GF-D8 (cell line): Measurements from ENCODE around the gene MYL6B.
"Not testable (repeated sequence)": the region's sequence is repeated elsewhere in the genome, so short reads cannot be mapped to it uniquely, and the experiment has no call there.

Experiments
- DNase-seq: peaks from one replicate; lab custom pipeline; 2025; lab: John Stamatoyannopoulos, UW

Gene MYL6B

DNA sequence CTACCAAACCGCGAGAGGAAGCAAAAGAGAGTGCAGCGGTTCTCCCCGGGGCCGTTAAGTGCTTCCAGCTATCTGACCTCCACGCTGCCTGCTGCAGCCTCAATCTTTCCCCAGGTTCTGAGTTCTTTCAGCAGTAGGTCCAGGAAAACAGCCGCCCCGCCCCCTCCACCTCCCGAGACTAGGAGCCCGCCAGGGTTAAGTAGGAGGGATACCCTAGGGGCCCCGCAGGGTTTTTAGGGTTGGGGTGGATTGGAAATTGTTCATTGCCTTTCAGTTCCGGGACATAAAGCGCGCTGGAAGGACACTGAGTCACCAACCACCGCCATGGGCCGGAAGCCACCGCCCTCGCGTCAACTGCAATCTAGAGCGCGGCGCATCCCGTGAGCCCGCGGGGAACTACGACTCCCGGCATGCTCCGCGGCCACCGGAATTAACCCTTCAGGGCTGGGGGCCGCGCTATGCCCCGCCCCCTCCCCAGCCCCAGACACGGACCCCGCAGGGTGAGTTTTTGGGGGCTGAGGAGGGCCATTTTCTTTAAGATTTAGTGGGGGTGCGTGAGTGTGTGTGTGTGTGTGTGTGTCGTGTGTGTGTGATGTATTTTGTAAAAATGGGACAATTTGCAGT is at the start of gene MYL6B:
Gene MYL6B, plus strand, starts transcription at position 456 of the 624 bp plus-strand sequence. CDS start 1,332 bp downstream, outside the sequence.
- DNase-seq = peak; percentile 64

DNA sequence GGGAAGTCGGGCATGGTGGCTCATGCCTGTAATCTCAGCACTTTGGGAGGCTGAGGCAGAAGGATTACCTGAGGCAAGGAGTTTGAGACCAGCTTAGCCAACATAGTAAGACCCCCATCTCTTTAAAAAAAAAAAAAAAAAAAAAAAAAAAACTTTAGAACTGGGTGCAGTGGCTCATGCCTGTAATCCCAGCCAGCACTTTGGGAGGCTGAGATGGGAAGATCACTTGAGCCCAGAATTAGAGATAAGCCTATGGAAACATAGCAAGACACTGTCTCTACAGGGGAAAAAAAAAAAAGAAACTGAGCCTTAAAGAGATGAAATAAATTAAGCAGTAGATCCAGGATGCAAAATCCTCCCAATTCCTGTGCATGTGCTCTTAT is 49.7 kb upstream of the MYL6B start:
- DNase-seq = no peak

DNA sequence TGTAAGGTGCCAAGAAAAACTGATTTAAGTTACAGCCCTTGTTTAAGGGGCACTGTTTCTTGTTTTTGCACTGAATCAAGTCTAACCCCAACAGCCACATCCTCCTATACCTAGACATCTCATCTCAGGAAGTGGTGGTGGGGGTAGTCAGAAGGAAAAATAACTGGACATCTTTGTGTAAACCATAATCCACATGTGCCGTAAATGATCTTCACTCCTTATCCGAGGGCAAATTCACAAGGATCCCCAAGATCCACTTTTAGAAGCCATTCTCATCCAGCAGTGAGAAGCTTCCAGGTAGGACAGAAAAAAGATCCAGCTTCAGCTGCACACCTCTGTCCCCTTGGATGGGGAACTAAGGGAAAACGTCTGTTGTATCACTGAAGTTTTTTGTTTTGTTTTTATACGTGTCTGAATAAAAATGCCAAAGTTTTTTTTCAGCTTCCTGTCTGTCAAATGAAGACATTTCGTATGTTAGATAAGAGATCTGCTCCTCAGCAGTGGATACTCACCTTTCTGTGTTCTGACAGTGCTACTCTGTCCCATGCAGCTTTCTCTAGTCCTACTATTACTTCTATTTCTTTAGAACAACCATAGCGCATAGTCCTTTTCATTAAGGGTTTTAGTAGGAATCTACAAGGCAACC is 49.2 kb upstream of the MYL6B start:
- DNase-seq = no peak

DNA sequence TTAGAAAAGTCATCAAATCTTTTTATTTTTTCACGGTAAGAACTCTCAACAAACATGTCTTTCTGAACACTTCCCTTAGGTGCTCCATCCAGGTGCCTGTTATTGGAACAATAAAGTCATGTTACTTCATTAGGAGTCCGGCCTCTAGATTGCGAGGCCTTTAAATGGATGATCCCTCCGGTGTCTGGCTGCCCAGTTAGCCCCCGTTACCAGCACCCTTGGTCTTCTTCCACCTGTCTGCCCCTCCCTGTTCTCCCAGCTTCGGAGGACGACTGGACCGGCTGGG is 48.6 kb upstream of the MYL6B start:
- no peak for DNase-seq

DNA sequence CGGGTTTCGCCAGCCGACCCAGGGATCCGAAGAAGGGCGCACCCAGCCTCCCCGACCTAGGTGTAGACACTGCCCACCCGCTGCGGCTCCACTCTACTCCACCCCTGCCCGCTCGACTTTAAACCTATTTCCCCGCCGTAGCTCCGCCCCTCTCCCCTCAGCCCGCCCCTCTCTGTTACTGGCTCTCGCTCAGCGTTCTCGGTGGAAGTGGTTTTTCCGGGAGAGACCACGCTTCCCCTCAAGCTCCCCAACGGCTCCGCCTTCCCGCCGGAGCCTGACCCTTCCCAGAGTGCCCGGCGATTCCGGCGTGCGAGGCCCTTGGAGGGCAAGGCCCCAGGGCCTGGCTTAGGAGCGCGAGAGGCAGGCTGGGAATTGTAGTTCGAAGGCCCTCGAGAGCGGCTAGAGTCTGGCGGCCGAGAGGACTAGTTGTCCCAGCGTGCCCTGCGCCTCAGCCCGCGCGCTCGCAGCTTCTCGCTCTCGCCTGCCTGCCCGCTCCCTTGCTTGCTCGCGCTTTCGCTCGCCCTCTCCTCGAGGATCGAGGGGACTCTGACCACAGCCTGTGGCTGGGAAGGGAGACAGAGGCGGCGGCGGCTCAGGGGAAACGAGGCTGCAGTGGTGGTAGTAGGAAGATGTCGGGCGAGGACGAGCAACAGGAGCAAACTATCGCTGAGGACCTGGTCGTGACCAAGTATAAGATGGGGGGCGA is 48.1 kb upstream of the MYL6B start, which contains the start of gene PA2G4:
Gene PA2G4, plus strand, starts transcription at position 451 of the 706 bp plus-strand sequence. Its CDS starts 179 bp downstream, at position 630.
- peak; percentile 97 for DNase-seq

DNA sequence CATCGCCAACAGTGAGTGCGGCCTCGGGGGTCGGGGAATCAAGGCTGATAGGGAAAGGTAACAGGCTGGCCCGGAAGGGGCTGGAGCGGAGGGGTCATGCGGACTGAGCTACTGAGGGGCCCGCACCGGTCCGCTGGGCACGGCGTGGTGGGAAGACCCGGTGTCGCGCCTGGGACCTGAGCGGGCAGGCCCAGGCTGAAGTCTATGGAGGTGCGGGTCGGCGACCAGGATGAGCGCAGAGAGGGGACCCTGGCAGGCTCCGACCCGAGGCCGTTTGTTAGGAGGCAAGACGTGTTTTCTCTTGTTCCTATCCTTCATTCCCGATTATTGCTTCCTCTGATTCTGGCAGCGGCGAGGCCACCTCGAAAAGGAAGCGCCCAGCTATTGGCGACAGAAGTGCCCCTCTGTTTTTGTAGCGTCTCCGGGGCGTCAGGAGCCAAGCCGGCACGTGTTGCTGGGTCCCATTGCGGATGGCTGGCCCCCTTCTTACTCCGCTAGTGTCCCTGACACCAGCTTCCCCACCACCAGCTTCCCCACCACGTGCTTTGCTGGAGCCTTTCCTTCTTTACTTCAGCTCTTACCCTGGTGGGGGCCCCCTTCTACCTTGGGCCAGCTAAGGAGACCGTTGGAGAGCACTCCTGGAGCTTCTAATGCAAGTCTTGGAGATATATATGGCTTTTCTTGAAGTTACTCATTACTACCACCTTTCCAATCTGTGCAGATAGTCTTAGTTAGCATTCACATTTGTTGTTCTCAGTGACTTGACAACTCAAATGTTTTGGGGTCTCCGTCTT is 47.4 kb upstream of the MYL6B start:
- DNase-seq = peak; percentile 24

DNA sequence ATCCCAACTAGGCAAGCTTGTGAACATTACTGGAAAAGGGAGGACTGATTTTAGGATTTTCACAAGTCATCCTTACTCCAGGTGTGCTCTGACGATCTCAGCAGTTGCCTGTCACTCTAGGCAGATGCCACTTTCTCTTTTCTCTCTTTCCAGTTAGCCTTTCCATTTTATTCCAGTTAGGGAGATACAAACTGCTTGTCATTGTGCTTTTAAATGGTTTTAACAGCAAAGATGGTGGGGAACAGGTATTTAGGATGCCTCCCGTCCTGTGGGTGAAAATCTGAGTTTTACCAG is 46.8 kb upstream of the MYL6B start:
- DNase-seq = no peak

DNA sequence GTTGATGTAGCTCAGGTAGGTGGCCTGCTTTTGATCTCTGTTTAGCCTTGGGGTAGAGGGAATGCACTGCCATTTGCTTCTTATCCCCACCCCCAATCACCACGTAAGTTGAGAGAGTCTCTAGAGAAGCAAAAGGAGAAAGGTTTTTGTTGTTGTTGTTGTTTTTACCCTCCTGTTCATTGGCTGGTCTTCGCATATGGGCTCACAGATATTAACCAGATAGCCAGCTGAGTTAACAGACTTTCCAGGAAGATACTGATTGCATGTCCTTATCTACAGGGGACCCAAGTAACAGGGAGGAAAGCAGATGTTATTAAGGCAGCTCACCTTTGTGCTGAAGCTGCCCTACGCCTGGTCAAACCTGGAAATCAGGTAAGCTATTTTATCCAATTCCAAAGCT is 45.1 kb upstream of the MYL6B start:
- DNase-seq = no peak

DNA sequence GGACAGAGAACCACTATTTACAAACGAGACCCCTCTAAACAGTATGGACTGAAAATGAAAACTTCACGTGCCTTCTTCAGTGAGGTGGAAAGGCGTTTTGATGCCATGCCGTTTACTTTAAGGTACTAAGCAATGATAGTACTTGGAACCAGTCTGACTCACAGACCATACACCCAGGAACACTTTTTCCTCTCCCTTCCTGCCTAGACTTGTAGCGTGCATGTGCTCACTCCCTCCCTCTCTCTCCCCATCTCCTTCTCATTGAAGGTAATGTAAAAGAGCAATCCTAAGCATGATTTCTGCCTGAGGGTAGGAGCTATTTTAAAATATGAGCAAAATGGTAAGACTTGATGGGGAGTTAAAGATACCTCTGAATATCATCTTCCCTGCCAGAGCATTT is 41.8 kb upstream of the MYL6B start:
- no peak for DNase-seq

DNA sequence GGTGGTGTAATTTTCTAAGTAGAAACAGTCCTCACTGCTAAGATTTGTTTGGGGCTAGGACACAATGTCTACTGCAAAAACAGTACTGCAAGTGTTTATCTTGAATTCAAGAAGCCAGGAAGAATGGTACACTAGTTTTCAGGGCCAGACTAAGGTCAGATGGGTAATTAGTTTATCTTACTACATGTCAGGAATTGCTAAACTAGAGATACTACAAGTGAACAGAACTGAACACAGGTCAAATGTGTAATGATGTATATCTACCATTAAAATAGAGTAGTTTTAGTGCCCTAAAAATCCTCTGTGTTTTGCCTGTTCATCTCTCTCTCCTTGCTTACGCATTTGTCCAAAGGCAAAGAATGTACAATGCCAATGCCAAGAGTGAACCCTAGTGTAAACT is 38.3 kb upstream of the MYL6B start:
- DNase-seq = no peak

DNA sequence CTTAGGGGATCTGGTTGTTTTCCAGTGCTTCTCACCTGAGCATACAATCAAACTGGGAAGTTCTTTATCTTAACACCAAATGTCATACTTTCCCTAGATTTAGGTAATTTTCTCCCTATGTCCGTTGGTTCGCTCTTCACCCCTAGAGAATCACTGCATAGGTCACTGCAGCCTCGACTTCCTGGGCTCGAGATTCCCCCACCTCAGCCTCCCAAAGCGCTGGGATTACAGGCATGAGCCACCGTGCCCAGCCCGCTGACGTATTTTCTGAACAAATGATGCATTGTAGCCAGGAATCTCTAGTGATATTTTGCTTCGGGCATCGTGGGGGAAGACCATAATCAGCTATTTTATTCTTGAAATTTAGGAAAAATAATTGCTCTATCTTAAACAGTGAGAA is 37.1 kb upstream of the MYL6B start:
- DNase-seq = no peak

DNA sequence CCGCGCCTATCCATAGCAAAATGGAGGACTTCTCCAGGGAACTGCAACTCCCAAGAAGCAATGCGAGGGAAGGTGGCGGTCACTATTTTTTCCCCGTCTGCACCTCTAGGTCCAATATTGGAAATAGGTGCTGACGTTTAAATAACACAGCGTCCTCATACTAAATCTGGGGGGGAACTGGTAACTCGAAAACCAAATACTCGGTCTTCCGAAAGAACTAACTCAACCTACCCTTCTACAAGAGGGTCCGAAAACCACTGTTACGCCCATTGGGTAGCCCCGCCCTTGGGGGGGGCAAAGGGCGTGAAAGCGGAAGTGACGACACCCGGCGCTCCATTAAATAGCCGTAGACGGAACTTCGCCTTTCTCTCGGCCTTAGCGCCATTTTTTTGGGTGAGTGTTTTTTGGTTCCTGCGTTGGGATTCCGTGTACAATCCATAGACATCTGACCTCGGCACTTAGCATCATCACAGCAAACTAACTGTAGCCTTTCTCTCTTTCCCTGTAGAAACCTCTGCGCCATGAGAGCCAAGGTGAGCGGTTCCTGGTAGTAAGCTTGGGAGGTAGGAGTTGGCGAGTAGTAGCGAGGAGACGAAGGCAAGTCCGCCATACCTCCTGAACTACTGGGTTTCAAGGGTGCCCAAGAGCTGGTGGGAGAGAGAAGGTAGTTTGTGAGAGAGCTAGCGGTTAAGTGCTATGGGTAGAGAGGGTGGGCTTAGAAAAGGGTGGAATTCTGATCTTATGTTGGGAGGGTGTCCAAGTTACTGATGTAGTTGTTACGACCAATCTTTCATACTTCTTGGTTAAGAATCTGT is 35.9 kb upstream of the MYL6B start, which contains the start of gene RPL41:
Gene RPL41, plus strand, starts transcription at position 367 of the 815 bp plus-strand sequence.
- DNase-seq = peak; percentile 73

DNA sequence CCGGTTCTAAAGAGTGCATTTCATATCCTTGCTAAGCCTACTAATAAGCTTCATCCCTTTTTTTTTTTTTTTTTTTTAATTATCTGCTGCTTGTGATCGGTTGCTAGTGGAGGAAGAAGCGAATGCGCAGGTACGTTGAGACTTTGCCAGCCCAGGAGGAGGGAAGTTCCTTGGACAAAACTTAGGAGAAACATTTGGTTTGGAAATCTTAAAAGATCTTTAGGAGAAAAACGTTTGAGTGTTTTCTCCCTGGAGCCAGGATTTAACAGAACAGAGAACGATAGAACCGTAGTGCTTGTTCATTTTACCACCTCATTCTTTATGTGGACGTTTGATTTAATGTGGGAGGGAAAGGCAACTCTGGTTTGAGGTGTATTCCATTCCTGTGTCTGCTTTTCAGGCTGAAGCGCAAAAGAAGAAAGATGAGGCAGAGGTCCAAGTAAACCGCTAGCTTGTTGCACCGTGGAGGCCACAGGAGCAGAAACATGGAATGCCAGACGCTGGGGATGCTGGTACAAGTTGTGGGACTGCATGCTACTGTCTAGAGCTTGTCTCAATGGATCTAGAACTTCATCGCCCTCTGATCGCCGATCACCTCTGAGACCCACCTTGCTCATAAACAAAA is 35.2 kb upstream of the MYL6B start:
- DNase-seq = not testable (repeated sequence)

DNA sequence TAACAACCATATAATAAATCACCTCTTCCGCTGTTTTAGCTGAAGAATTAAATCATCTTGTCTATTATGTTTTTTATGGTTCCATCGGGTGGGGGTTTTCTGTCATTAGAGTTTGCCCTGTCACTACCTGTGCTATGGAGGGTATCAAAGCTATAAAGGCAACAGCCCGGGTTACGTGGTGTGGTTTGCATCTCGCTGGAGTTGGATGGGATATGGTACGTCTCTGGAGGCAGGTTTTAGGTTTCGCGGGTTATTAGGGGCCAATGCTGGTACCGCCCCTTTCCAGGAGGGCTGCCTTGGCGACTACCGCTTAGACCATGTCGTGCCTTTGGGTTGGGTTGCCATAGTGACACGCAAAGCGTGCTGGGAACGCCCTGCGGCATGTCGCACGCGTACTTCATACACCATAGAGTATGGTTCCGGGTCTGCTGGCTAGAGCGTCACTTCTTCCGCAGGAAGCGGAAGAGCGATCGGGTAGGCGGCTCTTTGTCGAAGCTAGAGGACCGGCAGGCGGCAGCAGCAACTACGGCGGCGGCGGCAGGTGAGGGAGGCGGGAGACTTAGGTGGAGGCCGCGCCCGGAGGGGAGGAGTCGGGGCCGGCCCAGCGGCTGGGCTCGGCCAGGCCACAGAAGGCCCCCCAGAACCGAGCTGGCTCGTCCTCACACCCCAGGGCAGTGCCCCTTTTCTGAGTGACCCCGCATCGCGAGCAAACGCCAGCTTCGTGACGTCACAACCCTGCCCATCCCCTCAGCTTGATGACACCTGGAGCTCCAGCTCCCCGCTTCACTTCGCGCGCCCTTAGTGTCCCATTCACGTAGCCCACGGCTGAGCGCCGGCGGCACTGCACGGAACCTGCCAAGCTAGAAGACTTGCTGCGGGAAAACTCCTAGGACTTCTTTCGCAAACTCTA is 34.4 kb upstream of the MYL6B start, which contains the start of gene ZC3H10:
Gene ZC3H10, plus strand, starts transcription at position 489 of the 910 bp plus-strand sequence. CDS start 2,297 bp downstream, outside the sequence.
- peak; percentile 97 for DNase-seq

DNA sequence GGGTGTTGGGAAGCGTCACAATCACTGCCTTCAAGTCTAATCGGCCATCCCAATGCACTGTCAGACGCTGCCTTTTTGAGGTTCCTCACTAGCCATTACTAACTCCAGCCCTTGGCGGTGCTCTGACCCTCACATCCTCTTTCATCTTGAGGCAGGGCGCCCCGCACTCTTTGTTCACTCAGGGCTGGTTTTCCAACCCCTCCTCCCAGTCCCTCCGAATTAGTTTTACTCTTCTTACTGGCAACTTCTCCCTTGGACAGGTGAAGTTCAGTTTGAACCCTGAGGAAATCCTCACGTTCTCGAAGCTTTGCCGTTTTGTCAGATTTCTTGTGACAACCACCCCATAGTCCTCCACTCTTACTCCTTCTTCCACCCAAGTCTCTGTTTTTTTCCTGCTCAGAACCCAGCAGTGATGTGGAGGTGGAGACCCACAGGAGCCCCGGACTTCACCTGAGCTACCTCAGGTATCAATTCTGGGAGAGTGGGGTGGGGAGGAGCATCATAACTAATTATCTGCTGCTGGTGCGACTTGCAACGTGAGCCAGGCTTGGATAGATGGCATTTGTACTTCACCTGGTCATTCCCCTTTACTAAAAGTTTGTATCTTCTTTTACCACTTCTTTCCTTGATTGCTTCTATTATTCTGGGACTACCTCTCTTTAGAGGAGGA is 33.6 kb upstream of the MYL6B start:
- no peak for DNase-seq

DNA sequence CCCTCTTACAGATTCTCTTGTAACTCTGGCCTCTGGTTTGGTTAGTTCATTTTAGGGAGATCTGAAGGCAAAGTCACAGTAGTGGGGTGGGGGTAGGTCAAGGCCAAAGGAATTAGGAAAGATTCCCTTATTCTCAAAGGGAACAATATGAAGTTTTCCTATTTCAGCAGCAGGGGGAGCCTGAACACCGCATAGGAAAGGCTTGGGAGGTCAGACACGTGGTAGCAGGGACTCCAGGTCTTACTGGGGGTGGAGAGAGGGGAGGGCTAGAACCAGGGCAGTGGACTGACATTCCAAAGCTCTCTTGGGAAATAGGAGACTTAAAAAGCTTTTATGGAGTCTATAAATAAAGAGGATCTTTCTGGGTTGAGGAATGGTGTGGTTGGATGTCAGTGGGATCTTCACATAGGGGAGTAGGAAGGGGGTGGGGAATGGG is 33.0 kb upstream of the MYL6B start:
- peak; percentile 71 for DNase-seq

DNA sequence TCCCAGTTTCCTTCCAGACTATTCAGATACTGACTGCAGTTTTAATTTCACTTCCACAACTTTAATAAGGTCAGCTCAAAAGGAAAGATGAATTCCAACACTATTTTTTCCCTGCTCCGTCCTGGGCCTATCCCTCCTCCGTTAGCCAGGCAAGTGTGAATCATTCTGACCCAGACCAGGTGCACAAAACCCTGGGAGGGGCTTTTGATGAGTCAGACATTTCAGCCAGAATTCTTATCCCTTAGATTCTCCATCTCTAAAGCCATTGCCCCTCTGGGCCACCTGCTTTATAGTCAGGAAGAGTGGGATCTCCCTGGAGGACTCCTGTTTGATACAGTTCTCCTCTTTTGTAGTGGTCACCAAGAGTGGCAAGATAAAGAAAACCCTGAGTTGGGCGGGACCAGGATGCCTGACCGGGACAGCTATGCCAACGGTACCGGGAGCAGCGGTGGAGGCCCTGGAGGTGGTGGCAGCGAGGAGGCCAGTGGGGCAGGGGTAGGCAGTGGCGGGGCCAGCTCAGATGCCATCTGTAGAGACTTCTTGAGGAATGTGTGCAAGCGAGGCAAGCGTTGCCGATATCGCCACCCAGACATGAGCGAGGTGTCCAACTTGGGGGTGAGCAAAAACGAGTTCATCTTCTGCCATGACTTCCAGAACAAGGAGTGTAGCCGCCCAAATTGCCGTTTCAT is 32.1 kb upstream of the MYL6B start:
- no peak for DNase-seq

DNA sequence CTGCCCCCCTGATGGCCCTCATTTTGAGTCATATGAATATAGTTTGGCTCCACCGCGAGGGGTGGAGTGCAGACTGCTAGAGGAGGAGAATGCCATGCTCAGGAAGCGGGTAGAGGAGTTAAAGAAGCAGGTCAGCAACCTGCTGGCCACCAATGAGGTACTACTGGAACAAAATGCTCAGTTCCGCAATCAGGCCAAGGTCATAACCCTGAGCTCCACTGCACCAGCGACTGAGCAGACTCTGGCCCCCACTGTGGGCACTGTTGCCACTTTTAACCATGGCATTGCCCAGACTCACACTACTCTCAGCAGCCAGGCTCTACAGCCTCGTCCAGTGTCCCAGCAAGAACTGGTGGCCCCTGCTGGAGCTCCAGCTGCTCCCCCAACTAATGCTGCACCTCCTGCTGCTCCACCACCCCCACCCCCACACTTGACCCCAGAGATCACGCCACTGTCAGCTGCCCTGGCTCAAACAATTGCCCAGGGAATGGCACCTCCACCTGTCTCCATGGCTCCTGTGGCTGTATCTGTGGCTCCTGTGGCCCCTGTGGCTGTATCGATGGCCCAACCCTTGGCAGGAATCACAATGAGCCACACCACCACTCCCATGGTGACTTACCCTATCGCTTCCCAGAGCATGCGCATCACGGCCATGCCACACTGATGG is 31.1 kb upstream of the MYL6B start:
- DNase-seq = no peak
